ENCODE results near the gene EZR.
"Not testable (repeated sequence)": the region's sequence is repeated elsewhere in the genome, so short reads cannot be mapped to it uniquely, and the experiment has no call there.

Gene EZR

GRCh38 chr6:158843751-158844683 is 24.8 kb upstream of the EZR start:
- no peak for DNase-seq (ENCODE audit: low read depth in 2 of 2)

GRCh38 chr6:158841358-158841757 is 22.2 kb upstream of the EZR start:
- DNase-seq (ENCODE audit: low read depth in 2 of 2) = no peak

GRCh38 chr6:158840465-158840864 is 21.3 kb upstream of the EZR start:
- DNase-seq (ENCODE audit: low read depth in 2 of 2) = no peak

- no peak for DNase-seq (ENCODE audit: low read depth in 2 of 2)
These were observed 20.6 kb upstream of the EZR start for GRCh38 chr6:158839796-158840195.

GRCh38 chr6:158838790-158839189 is 19.6 kb upstream of the EZR start:
- not testable (repeated sequence) for DNase-seq (ENCODE audit: low read depth in 2 of 2)

- no peak for DNase-seq (ENCODE audit: low read depth in 2 of 2)
These were observed 18.8 kb upstream of the EZR start for GRCh38 chr6:158837684-158838625.

- no peak for DNase-seq (ENCODE audit: low read depth in 2 of 2)
These were observed 17.6 kb upstream of the EZR start for GRCh38 chr6:158836625-158837311.

- DNase-seq (ENCODE audit: low read depth in 2 of 2) = no peak
These were observed 16.6 kb upstream of the EZR start for GRCh38 chr6:158835616-158836221.

GRCh38 chr6:158834675-158835385 is 15.7 kb upstream of the EZR start:
- no peak for DNase-seq (ENCODE audit: low read depth in 2 of 2)

GRCh38 chr6:158832807-158833206 is 13.6 kb upstream of the EZR start:
- not testable (repeated sequence) for DNase-seq (ENCODE audit: low read depth in 2 of 2)

- no peak for DNase-seq (ENCODE audit: low read depth in 2 of 2)
These were observed 12.9 kb upstream of the EZR start for GRCh38 chr6:158832026-158832425.

- no peak for DNase-seq (ENCODE audit: low read depth in 2 of 2)
These were observed 12.4 kb upstream of the EZR start for GRCh38 chr6:158831571-158831970.

GRCh38 chr6:158830736-158831135 is 11.6 kb upstream of the EZR start:
- DNase-seq (ENCODE audit: low read depth in 2 of 2) = no peak

- no peak for DNase-seq (ENCODE audit: low read depth in 2 of 2)
These were observed 9.6 kb upstream of the EZR start for GRCh38 chr6:158828807-158829206.

GRCh38 chr6:158826819-158827501 is 7.8 kb upstream of the EZR start:
- DNase-seq (ENCODE audit: low read depth in 2 of 2) = no peak

GRCh38 chr6:158825951-158826306 is 6.8 kb upstream of the EZR start:
- no peak for DNase-seq (ENCODE audit: low read depth in 2 of 2)

GRCh38 chr6:158825038-158825950 is 6.1 kb upstream of the EZR start:
- DNase-seq (ENCODE audit: low read depth in 2 of 2) = no peak

- not testable (repeated sequence) for DNase-seq (ENCODE audit: low read depth in 2 of 2)
These were observed 4.4 kb upstream of the EZR start for GRCh38 chr6:158823616-158824015.

GRCh38 chr6:158819977-158820622 is 932 bp upstream of the EZR start:
- no peak for DNase-seq (ENCODE audit: low read depth in 2 of 2)

Data from fibroblast of skin of left biceps (primary cell).